B cell (primary cell): ENCODE results near the gene EXOSC9. TPM values are rescaled to one million over a fixed set of nuclear protein-coding genes. Genes with fewer than 3 reads are reported as not detected.

ENCODE experiments used
- ATAC-seq: fragments of 200-7000 bp; cut with Tn5 transposase; one replicate; pipeline ENCODE4 v1.10.0; 2021; ENCODE audit warnings: low read depth, mild to moderate bottlenecking, moderate number of reproducible peaks, moderate library complexity
- CTCF ChIA-PET: fragments of 350-600 bp; sonication (Branson Sonifier 250); formaldehyde crosslinking; loops from one replicate; lab custom pipeline; 2021; ENCODE audit warnings: antibody characterized with exemption, inconsistent platforms; lab: Charles Lee
- POLR2A ChIA-PET: fragments of 350-600 bp; sonication (Branson Sonifier 250); formaldehyde crosslinking; loops from one replicate; lab custom pipeline; 2021; ENCODE audit warnings: antibody characterized with exemption; lab: Charles Lee
- DNase-seq: peaks from one replicate; pipeline ENCODE4 v3.0.0; 2013
- H2AFZ ChIP-seq: 2 replicates; pipeline ENCODE4 v1.6.1; 2012; ENCODE audit warnings: mild to moderate bottlenecking, low read depth, low read length; ENCODE audit not compliant: insufficient read depth, poor library complexity, severe bottlenecking
- H3K27ac ChIP-seq, 2 donors: 1 replicate in 1 of 2; 2 replicates in 1 of 2; pipeline ENCODE4 v1.5.1; 2012 to 2013; ENCODE audit warnings: low read length in 2 of 2, mild to moderate bottlenecking in 2 of 2, moderate library complexity in 1 of 2
- H3K27me3 ChIP-seq, 4 experiments: fragments of 200-600 bp in 1 of 4; sonication (generic) in 1 of 4; replicated peaks in 1 of 4; 1 replicate in 2 of 4; 2 replicates in 2 of 4; pipeline versions ENCODE4 v1.6.1 to v1.7.0; 2013 to 2016; ENCODE audit warnings: low read length in 3 of 4, mild to moderate bottlenecking in 2 of 4, mixed read lengths in 1 of 4, moderate library complexity in 1 of 4; ENCODE audit not compliant: insufficient read depth in 4 of 4, control insufficient read depth in 3 of 4; ENCODE audit errors: control extremely low read depth in 1 of 4
- H3K36me3 ChIP-seq, 2 experiments: replicated peaks in 1 of 2; 1 replicate in 1 of 2; 2 replicates in 1 of 2; pipeline versions ENCODE4 v1.6.1 to v1.7.1; 2013; ENCODE audit warnings: low read length in 1 of 2; ENCODE audit not compliant: insufficient read depth in 2 of 2, control insufficient read depth in 1 of 2; ENCODE audit errors: control extremely low read depth in 1 of 2, extremely low read depth in 1 of 2
- H3K4me1 ChIP-seq, 2 donors: fragments of 200-600 bp in 1 of 2; sonication (generic) in 1 of 2; 1 replicate in 1 of 2; 2 replicates in 1 of 2; pipeline versions ENCODE4 v1.5.1 to v1.6.1; 2013 to 2017; ENCODE audit warnings: low read length in 2 of 2; ENCODE audit not compliant: control insufficient read depth in 2 of 2, insufficient read depth in 2 of 2
- H3K4me2 ChIP-seq: replicated peaks from 2 replicates; pipeline ENCODE3; 2012; ENCODE audit warnings: mild to moderate bottlenecking, low read depth, low read length; ENCODE audit not compliant: poor library complexity, severe bottlenecking
- H3K4me3 ChIP-seq, 5 experiments: fragments of 200-600 bp in 1 of 5; sonication (generic) in 1 of 5; 1 replicate in 3 of 5; 2 replicates in 2 of 5; pipeline versions ENCODE4 v1.5.1 to v1.7.0; 2011 to 2016; ENCODE audit warnings: low read length in 4 of 5, mild to moderate bottlenecking in 4 of 5, low read depth in 2 of 5, control low read depth in 1 of 5, moderate library complexity in 1 of 5; ENCODE audit not compliant: insufficient read depth in 1 of 5; ENCODE audit errors: control extremely low read depth in 1 of 5, extremely low read depth in 1 of 5
- H3K79me2 ChIP-seq: fragments of 200-600 bp; sonication (generic); one replicate; pipeline ENCODE4 v1.6.0; 2016; ENCODE audit warnings: low read length; ENCODE audit not compliant: control insufficient read depth, insufficient read depth
- H3K9ac ChIP-seq: fragments of 200-600 bp; sonication (generic); 2 replicates; pipeline ENCODE4 v1.6.1; 2017; ENCODE audit warnings: mild to moderate bottlenecking, low read length, moderate library complexity
- H3K9me3 ChIP-seq, 3 donors: one replicate each; pipeline versions ENCODE4 v1.6.1 to v1.7.1; 2013; ENCODE audit warnings: low read length in 2 of 3; ENCODE audit not compliant: control insufficient read depth in 2 of 3, insufficient read depth in 1 of 3; ENCODE audit errors: control extremely low read depth in 1 of 3
- H4K20me1 ChIP-seq: 2 replicates; pipeline ENCODE4 v1.6.0; 2012; ENCODE audit warnings: mild to moderate bottlenecking, low read length; ENCODE audit not compliant: insufficient read depth, control insufficient read depth, poor library complexity, severe bottlenecking
- H3K27ac Mint-ChIP-seq: one replicate; pipeline ENCODE4 v1.8.0; 2021; ENCODE audit warnings: mixed read lengths
- H3K27me3 Mint-ChIP-seq: one replicate; pipeline ENCODE4 v1.8.0; 2021; ENCODE audit warnings: mixed read lengths
- H3K4me1 Mint-ChIP-seq: one replicate; pipeline ENCODE4 v1.8.0; 2021; ENCODE audit warnings: mixed read lengths
- H3K4me3 Mint-ChIP-seq: one replicate; pipeline ENCODE4 v1.8.0; 2021; ENCODE audit warnings: mixed read lengths
- H3K9me3 Mint-ChIP-seq: one replicate; pipeline ENCODE4 v1.8.0; 2022; ENCODE audit warnings: mixed read lengths; ENCODE audit not compliant: insufficient read depth
- EZH2 ChIP-seq: IDR thresholded peaks from 2 replicates; pipeline ENCODE4 v1.6.1; 2012; ENCODE audit warnings: borderline replicate concordance, low read depth, mild to moderate bottlenecking, moderate library complexity, low read length; ENCODE audit not compliant: insufficient read depth, poor library complexity, severe bottlenecking
- WGBS: methylation state at CpG from one replicate; pipeline ENCODE4 v1.1.5; 2013; ENCODE audit warnings: missing lambda C conversion rate; ENCODE audit not compliant: insufficient coverage; 5-methylcytosine and 5-hydroxymethylcytosine counted together
- intact Hi-C: fragments of 100-400 bp; cut with micrococcal nuclease; formaldehyde crosslinking; loops from one replicate; pipeline ENCODE4 v1.10.0; 2022
- polyA plus RNA-seq: library from polyadenylated mRNA; depleted of rRNA; stranded (reverse); fragments of >200 nt; gene quantifications from 2 replicates; pipeline ENCODE4 v1.2.3, GENCODE V29; 2012
- total RNA-seq, 2 donors: library from RNA; stranded (reverse); fragments of 120-200 nt in 1 of 2; gene quantifications; 1 replicate in 1 of 2; 2 replicates in 1 of 2; pipeline versions ENCODE4 v1.2.3 to v1.2.4, GENCODE V29; 2013 to 2022
- TF ChIP-seq, protein P1 (sequence below): fragments of 200-600 bp; IDR thresholded peaks from one replicate; pipeline ENCODE4 v1.8.0; 2022; ENCODE audit warnings: antibody characterized with exemption, mild to moderate bottlenecking

The EXOSC9 gene
- total and polyA plus RNA-seq, 2 donors (not counting 1 experiment from before 2014, with no cell fraction given), result 27.5 to 35.5 TPM

DNA sequence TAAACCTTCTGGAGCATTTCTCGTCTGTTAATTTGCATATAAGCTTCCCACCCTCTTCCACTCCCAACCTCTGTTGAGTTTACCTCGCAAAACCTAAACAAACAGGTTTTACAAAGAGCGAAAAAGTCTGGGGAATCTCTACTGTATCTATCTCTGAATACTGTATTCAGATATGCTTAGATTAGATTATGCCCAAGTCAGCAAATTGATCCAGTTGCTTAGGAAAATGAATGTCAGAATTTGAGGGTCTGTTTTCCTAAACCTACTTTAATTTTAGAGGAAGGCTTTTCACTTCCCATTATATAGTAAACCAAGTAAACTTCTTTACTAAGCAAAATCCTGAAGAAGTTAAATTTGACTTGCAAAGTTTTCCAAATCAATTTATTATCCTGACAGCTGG is 15.9 kb downstream of the EXOSC9 start:
- H3K9ac ChIP-seq, result no peak overlapping the region
- H2AFZ ChIP-seq, result no peak overlapping the region
- H3K4me3 ChIP-seq, result no peak overlapping the region
- DNase-seq (no peak), ATAC-seq (no peak)
- intact Hi-C loops, result no loop called here
- TF ChIP-seq, protein P1, sequence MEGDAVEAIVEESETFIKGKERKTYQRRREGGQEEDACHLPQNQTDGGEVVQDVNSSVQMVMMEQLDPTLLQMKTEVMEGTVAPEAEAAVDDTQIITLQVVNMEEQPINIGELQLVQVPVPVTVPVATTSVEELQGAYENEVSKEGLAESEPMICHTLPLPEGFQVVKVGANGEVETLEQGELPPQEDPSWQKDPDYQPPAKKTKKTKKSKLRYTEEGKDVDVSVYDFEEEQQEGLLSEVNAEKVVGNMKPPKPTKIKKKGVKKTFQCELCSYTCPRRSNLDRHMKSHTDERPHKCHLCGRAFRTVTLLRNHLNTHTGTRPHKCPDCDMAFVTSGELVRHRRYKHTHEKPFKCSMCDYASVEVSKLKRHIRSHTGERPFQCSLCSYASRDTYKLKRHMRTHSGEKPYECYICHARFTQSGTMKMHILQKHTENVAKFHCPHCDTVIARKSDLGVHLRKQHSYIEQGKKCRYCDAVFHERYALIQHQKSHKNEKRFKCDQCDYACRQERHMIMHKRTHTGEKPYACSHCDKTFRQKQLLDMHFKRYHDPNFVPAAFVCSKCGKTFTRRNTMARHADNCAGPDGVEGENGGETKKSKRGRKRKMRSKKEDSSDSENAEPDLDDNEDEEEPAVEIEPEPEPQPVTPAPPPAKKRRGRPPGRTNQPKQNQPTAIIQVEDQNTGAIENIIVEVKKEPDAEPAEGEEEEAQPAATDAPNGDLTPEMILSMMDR, result no peak
- no peak for TF ChIP-seq EZH2
- peaks cover 4 to 51% of the 10 kb centered on the region in 2 experiments for H3K36me3 ChIP-seq
- H3K27me3 Mint-ChIP-seq, result no peaks in the 10 kb centered on the region
- H3K4me2 ChIP-seq, result no peak overlapping the region
- no peaks in the 10 kb centered on the region for H3K4me1 ChIP-seq
- whole genome bisulfite sequencing, result no CpG with 5 or more reads among the region's 3 CpGs
- H3K27ac Mint-ChIP-seq, result no peak overlapping the region
- no peaks in the 10 kb centered on the region for H3K9me3 Mint-ChIP-seq
- H4K20me1 ChIP-seq, result no peaks in the 10 kb centered on the region
- POLR2A ChIA-PET, result no interaction called here
- H3K27me3 ChIP-seq, result no peaks in the 10 kb centered on the region
- no peaks in the 10 kb centered on the region for H3K4me1 Mint-ChIP-seq
- no peak overlapping the region for H3K4me3 Mint-ChIP-seq
- no peaks in the 10 kb centered on the region for H3K79me2 ChIP-seq
- no peaks in the 10 kb centered on the region for H3K9me3 ChIP-seq
- no peak overlapping the region for H3K27ac ChIP-seq
- CTCF ChIA-PET, result no interaction called here

GRCh38 chr4:121817701-121818100 is 16.6 kb downstream of the EXOSC9 start:
- Mint-ChIP-seq H3K27ac (no peak overlapping the region), H3K27me3 (no peaks in the 10 kb centered on the region), H3K4me3 (no peak overlapping the region), H3K9me3 (no peaks in the 10 kb centered on the region), H3K4me1 (peaks cover 4% of the 10 kb centered on the region)
- no peak overlapping the region for H2AFZ ChIP-seq
- CTCF ChIA-PET, result no interaction called here
- H3K4me1 ChIP-seq, result peaks cover under 1 to 1% of the 10 kb centered on the region in 2 donors
- intact Hi-C loops, result no loop called here
- WGBS, result no CpG with 5 or more reads among the region's 1 CpG
- no peak overlapping the region for H3K27ac ChIP-seq
- TF ChIP-seq EZH2, result no peak
- TF ChIP-seq, protein P1, result no peak
- no peak overlapping the region for H3K9ac ChIP-seq
- POLR2A ChIA-PET, result no interaction called here
- no peaks in the 10 kb centered on the region for H3K27me3 ChIP-seq
- DNase-seq (no peak), ATAC-seq (no peak)
- no peaks in the 10 kb centered on the region for H4K20me1 ChIP-seq
- no peak overlapping the region for H3K4me2 ChIP-seq
- peaks cover 4% of the 10 kb centered on the region for H3K79me2 ChIP-seq
- H3K9me3 ChIP-seq, result no peaks in the 10 kb centered on the region
- no peak overlapping the region for H3K4me3 ChIP-seq
- H3K36me3 ChIP-seq, result peaks cover 3 to 45% of the 10 kb centered on the region in 2 experiments
